ENCODE data around the gene SYCP1. TPM values are rescaled to one million over a fixed set of nuclear protein-coding genes. Genes with fewer than 3 reads are reported as not detected.

The SYCP1 gene
- total RNA-seq, 1 experiment from 2014 or later = not detected

DNA sequence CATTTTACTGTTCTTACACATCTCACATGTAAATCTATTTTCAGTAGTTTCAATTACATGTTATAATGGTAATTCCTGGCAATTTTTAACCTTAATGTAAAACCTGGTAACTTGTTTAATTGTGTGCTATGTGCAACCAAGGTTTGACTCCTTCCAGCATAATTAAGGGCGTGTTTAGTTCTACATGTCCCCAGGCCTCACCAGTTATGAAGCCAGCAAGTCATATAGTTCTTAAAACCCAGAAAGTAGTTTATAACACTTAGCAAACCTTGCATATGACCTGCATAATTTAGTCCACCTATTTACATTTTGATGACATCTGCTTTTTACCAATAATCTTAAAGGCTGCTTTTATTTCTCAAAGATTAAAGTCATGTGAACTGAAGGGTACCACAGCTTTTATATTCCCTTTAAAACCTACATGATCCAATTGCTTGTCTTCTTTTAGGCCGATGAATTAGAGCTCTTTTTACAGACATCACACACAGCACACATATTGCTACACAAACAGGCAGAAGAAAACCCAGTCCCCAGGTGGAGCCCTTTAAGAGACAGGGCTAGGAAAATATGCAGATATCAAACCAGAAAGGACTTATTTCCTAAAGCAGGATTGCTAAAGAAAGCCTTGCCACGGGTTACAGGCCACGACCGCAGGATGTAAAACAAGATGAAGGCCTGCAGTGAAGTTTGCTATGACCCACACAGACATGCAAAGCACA, 23.2 kb upstream of the SYCP1 start:
- no peak overlapping the region for H3K4me3 Mint-ChIP-seq
- Histone ChIP-seq H3K4me2 (ENCODE audit: insufficient read depth, insufficient read length, low read length) (no peak overlapping the region), H2BK120ac (ENCODE audit: low read depth, low read length, poor library complexity, severe bottlenecking) (no peak overlapping the region)

More for the DNA sequence above, 23.2 kb upstream of the SYCP1 start:
- peak overlapping the region in 1 of 3 experiments; percentile 6; a peak in 1 of 7 replicates for H3K27ac Mint-ChIP-seq
- Histone ChIP-seq H2BK15ac (ENCODE audit: low read depth, low read length) (no peak overlapping the region), H2AK5ac (ENCODE audit: insufficient read length, low read length) (no peak overlapping the region), H3K4ac (ENCODE audit: low read depth, low read length) (no peak overlapping the region), H3K79me2 (ENCODE audit: insufficient read depth, low read length) (no peaks in the 10 kb centered on the region), H3K56ac (ENCODE audit: insufficient read length, low read depth, low read length) (no peak overlapping the region), H3K27me3 (ENCODE audit: insufficient read depth, low read length) (no peaks in the 10 kb centered on the region), H3K23ac (ENCODE audit: insufficient read length, low read depth, low read length) (no peak overlapping the region), H3K23me2 (ENCODE audit: insufficient read length, low read depth, low read length, poor library complexity, severe bottlenecking) (no peaks in the 10 kb centered on the region), H4K5ac (ENCODE audit: insufficient read length, low read depth, low read length) (no peak overlapping the region), H2BK20ac (ENCODE audit: low read depth, low read length, poor library complexity, severe bottlenecking) (no peak overlapping the region), H3T11ph (ENCODE audit: low read length) (no peak overlapping the region), H4K91ac (ENCODE audit: insufficient read length, low read depth, low read length) (no peak overlapping the region), H2AFZ (ENCODE audit: low read length) (no peak overlapping the region), H2BK12ac (ENCODE audit: insufficient read length, low read depth, low read length) (no peak overlapping the region), H4K8ac (replicated peaks; ENCODE audit: insufficient read length, low read depth, low read length) (no peak overlapping the region), H3K79me1 (ENCODE audit: insufficient read depth, low read depth, low read length, poor library complexity, severe bottlenecking) (no peaks in the 10 kb centered on the region), H3K18ac (ENCODE audit: insufficient read length, low read depth, low read length) (no peak overlapping the region), H3K4me1 (ENCODE audit: insufficient read depth, low read length) (no peaks in the 10 kb centered on the region; the same call in 1 of the 2 replicates), H4K20me1 (ENCODE audit: control insufficient read depth, insufficient read depth, insufficient read length) (no peaks in the 10 kb centered on the region), H3K27ac (ENCODE audit: insufficient read length, low read depth, low read length) (no peak overlapping the region), H3K14ac (ENCODE audit: insufficient read depth, low read length) (no peak overlapping the region), H3K9ac (ENCODE audit: extremely low read depth, insufficient read length, low read length) (no peak overlapping the region), H2BK5ac (ENCODE audit: insufficient read length, low read length) (no peak overlapping the region), H3K9me3 (ENCODE audit: control insufficient read depth, low read depth, low read length) (no peaks in the 10 kb centered on the region)
- no peaks in the 10 kb centered on the region for H3K36me3 Mint-ChIP-seq (ENCODE audit: insufficient read depth in 1 of 3, low read depth in 3 of 3)
- peaks cover 8% of the 10 kb centered on the region in 2 experiments for H3K4me1 Mint-ChIP-seq
- no CpG with 5 or more reads among the region's 5 CpGs for WGBS (ENCODE audit: extremely low coverage, insufficient read length, low lambda C conversion rate)
- TF ChIP-seq CTCF (conservative IDR thresholded peaks at IDR 0.05) = no peak
- peaks cover 0 to 6% of the 10 kb centered on the region in 2 experiments; a peak in 3 of 5 replicates for H3K9me3 Mint-ChIP-seq
- H3K27me3 Mint-ChIP-seq (ENCODE audit: low read depth) = peaks cover 3% of the 10 kb centered on the region
- DNase-seq = no peak

All from H9 (cell line).